GM12872 (cell line): ENCODE data around the gene METTL23.

Source experiments
- TF ChIP-seq, protein P1 (sequence below): IDR thresholded peaks from 3 replicates; pipeline ENCODE4 v1.5.1; 2011; ENCODE audit warnings: low read depth, mild to moderate bottlenecking, low read length, moderate library complexity; ENCODE audit not compliant: insufficient read depth

Gene METTL23

DNA sequence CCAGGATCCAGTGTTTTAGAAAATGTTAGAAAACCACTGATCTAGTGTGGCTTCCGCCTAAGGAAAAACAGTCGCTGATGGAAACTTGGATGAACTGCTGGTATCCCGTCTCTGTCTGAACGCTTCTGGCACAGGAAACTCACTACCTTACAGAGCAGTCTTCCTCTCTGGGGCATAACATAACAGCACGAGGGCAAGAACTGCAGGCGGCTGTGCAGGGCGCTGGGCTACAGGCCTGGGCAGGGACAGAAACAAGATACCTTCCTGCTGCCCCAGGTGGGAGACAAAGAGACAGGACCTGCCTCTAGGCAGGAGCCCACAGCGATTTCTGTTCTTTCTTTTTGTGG lies 26.4 kb upstream of the METTL23 start:
- TF ChIP-seq, protein P1, sequence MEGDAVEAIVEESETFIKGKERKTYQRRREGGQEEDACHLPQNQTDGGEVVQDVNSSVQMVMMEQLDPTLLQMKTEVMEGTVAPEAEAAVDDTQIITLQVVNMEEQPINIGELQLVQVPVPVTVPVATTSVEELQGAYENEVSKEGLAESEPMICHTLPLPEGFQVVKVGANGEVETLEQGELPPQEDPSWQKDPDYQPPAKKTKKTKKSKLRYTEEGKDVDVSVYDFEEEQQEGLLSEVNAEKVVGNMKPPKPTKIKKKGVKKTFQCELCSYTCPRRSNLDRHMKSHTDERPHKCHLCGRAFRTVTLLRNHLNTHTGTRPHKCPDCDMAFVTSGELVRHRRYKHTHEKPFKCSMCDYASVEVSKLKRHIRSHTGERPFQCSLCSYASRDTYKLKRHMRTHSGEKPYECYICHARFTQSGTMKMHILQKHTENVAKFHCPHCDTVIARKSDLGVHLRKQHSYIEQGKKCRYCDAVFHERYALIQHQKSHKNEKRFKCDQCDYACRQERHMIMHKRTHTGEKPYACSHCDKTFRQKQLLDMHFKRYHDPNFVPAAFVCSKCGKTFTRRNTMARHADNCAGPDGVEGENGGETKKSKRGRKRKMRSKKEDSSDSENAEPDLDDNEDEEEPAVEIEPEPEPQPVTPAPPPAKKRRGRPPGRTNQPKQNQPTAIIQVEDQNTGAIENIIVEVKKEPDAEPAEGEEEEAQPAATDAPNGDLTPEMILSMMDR = no peak

DNA sequence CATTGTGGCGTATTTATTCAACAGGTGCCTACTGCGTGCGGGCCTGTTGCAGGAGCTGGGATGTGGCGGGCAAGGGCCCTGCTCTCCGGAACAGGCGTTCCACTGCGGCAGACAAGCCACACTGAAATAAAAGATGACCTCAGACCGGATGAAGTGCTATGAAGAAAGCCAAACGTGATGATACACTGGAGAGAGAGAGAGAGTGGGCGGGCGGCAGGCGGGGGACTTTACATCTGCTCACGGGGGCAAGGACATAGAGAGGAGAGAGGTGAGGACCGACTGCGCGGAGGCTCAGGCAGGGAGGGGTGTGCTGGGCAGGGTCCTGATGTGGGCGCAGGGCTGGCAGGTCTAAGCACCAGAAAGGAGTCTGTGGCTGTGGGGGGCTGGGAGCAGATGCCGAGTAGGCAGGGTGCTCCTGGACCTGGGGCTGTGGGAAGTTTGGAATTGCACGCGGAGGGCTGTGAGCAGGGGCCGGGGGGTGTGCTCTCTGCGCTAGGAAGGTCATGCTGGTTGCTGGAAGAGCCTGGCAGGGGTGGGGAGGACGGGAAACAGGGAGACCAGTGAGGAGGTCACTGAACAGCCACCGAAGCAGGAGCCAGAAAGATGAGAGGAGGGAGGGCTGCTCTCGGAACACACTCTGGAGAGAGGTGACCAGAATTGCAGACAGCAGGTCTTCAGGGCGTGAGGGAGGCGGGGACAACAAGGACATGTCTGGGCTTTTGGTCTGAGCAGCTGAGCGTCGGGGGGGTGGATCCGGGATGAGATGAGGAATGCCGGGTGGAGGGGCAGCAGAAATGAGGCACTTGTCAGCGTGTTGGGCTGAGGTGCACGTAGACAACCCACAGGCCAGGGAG lies 25.8 kb upstream of the METTL23 start:
- TF ChIP-seq, protein P1 = no peak

DNA sequence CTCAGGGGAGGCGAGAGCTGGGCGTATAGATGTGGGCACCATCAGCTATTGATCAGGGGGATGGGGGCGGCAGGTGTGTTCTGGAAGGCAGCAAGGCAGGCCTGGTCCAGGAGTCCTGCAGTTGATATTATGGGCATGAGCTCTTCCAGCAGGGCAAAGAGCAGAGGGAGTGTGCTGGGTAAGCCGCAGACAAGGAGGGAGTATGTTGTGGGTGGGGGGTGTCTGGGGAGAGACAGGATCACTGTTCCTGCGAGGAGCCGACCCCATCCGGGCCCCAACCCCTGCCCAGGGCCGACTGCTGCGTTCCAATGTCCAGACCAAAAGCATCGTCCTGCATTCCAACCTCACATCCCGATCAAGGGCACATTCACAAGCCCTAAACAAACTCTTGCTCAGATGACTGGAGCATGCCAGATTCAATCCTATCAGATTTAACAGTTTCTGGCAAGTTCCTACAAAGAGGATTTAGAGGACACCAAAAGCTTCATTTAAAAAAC lies 25.1 kb upstream of the METTL23 start:
- TF ChIP-seq, protein P1 = no peak

DNA sequence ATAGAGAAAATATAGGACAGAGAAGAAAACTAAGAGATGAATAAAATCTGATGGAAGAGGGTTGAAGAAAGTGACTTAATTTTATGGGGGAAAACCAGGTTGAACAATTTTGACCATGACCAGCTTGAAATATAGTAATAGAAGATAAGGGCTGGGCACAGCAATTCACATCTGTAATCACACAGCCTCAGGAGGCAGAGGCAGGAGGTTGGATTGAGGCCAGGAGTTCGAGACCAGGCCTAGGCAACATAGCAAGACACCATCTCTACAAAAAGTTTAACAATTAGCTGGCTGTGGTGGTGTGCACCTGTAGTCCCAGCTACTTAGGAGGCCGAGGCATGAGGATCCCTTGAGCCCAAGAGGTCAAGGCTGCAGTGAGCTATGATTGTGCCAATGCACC lies 24.6 kb upstream of the METTL23 start:
- TF ChIP-seq, protein P1 = no peak

DNA sequence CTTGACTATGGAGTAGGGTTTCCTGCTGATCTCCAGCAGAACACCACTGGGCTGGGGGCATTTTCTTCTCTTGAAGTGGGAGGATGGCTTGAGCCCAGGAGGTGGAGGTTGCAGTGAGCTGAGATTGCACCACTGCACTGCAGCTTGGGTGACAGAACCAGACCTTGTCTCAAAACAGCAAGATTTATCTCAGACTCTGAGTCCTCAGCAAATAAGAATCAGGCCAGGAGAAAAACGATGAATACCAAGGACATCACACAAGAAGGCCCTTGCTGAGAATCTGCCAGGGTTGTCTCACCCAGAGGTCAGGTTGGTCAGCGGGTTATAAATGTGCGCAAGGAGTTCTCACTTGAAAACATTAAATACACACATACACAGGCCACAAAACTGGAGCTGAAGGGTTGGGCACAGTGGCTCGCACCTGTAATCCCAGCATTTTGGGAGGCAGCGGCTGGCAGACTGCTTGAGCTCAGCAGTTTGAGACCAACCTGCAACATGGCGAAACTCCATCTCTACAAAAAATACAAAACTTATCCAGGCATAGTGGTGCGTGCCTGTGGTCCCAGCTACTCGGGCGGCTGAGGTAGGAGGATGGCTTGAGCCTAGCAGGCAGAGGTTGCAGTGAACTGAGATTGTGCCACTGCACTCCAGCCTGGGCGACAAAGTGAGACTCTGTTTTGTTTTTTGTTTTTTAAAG lies 23.6 kb upstream of the METTL23 start:
- TF ChIP-seq, protein P1 = no peak

DNA sequence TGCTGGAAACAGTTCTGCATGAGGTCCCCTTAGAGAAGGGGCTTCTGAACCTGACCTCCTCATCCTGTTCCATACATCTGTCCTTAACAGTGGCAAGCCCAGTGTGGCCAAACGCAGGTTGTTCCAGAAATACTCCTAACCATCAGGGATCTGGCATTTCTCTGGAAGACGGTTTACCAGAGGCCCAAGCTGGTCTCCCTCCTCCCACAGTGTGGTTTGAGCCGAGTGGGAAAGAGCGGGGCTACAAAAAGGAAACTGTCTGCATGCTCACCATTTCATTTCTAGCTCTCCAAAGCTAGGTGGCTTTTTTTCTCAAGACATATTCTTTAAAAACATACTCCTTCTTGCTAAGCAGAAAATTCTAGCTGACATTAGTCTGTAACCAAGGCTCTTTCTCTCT lies 21.8 kb upstream of the METTL23 start:
- TF ChIP-seq, protein P1 = no peak

DNA sequence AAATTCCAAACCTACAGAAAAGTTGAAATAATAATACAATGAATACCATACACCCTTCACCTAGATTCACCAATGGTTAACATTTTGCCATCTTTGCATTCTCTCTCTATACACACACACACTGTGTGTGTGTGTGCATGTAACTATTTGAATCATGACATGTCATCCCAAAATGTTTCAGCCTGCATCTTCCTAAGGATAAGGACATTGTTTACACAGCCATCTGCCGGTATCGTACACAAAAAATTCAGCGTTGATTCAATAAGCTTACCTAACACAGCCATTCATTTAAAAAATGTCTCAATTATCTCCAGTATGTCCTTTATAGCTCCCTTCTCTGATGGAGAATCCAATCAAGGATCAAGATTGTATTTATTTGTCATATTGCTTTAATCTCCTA lies 19.8 kb upstream of the METTL23 start:
- TF ChIP-seq, protein P1 = no peak
